Measurements from ENCODE around the gene ZNF700. TPM values are rescaled to one million over a fixed set of nuclear protein-coding genes. Genes with fewer than 3 reads are reported as not detected.
"Not testable (repeated sequence)": the region's sequence is repeated elsewhere in the genome, so short reads cannot be mapped to it uniquely, and the experiment has no call there.

The ZNF700 gene
- total RNA-seq, 4 donors from 2014 or later: 10.0 to 34.0 (median 14.9) TPM

GRCh38 chr19:11986754-11987153, 61.8 kb downstream of the ZNF700 start:
- H3K27ac ChIP-seq: no peak overlapping the region
- H3K4me3 ChIP-seq: no peak overlapping the region
- no peaks in the 10 kb centered on the region for H3K9me3 ChIP-seq
- H3K4me1 ChIP-seq: peaks cover 10% of the 10 kb centered on the region
- 90% methylated on average over 17 of the region's 17 CpGs for whole genome bisulfite sequencing
- no peaks in the 10 kb centered on the region for H3K27me3 ChIP-seq
- no peaks in the 10 kb centered on the region for H3K36me3 ChIP-seq
- no peak for TF ChIP-seq CTCF (IDR thresholded peaks at IDR 0.05)
- no peak for TF ChIP-seq POLR2A (IDR thresholded peaks at IDR 0.05)
- TF ChIP-seq EP300 (IDR thresholded peaks at IDR 0.05): no peak
- no peak for TF ChIP-seq POLR2AphosphoS5 (IDR thresholded peaks at IDR 0.05)
- no peak for DNase-seq (ENCODE audit: low spot score in 2 of 2)

- DNase-seq (ENCODE audit: low spot score in 2 of 2): peak; percentile 97 to 99
- under 1% methylated on average over 43 of the region's 54 CpGs for WGBS
- H3K4me3 ChIP-seq: peak overlapping the region; percentile 76
- peak overlapping the region; percentile 71 for H3K27ac ChIP-seq
- no peaks in the 10 kb centered on the region for H3K9me3 ChIP-seq
- no peaks in the 10 kb centered on the region for H3K36me3 ChIP-seq
- peaks cover 10% of the 10 kb centered on the region for H3K4me1 ChIP-seq
- H3K27me3 ChIP-seq: no peaks in the 10 kb centered on the region
- TF ChIP-seq CTCF (IDR thresholded peaks at IDR 0.05) (no peak), EP300 (IDR thresholded peaks at IDR 0.05) (no peak), POLR2A (IDR thresholded peaks at IDR 0.05) (peak in 1 of 2 donors; percentile 30), POLR2AphosphoS5 (IDR thresholded peaks at IDR 0.05) (peak in 1 of 3 donors; percentile 47)
Observed at GRCh38 chr19:11987405-11988281, 62.7 kb downstream of the ZNF700 start.

- H3K4me1 ChIP-seq: peaks cover 10% of the 10 kb centered on the region
- WGBS: 74% methylated on average over 9 of the region's 9 CpGs
- no peaks in the 10 kb centered on the region for H3K36me3 ChIP-seq
- no peak for TF ChIP-seq POLR2A (IDR thresholded peaks at IDR 0.05)
- TF ChIP-seq EP300 (IDR thresholded peaks at IDR 0.05): no peak
- TF ChIP-seq CTCF (IDR thresholded peaks at IDR 0.05): no peak
- TF ChIP-seq POLR2AphosphoS5 (IDR thresholded peaks at IDR 0.05): no peak
- no peak for DNase-seq (ENCODE audit: low spot score in 2 of 2)
- H3K9me3 ChIP-seq: no peaks in the 10 kb centered on the region
- no peak overlapping the region for H3K27ac ChIP-seq
- H3K27me3 ChIP-seq: no peaks in the 10 kb centered on the region
- peak overlapping the region; percentile 76 for H3K4me3 ChIP-seq
Observed at GRCh38 chr19:11989112-11989456, 64.2 kb downstream of the ZNF700 start.

- H3K9me3 ChIP-seq; H3K4me1 ChIP-seq; H3K27me3 ChIP-seq; H3K36me3 ChIP-seq; H3K27ac ChIP-seq; H3K4me3 ChIP-seq; DNase-seq (ENCODE audit: low spot score in 2 of 2): not testable (repeated sequence)
- 79% methylated on average over 4 of the region's 4 CpGs for WGBS
Observed at GRCh38 chr19:11991921-11992320, 67.0 kb downstream of the ZNF700 start.

- no peak for TF ChIP-seq EP300 (IDR thresholded peaks at IDR 0.05)
- no peak for TF ChIP-seq CTCF (IDR thresholded peaks at IDR 0.05)
- no peak for TF ChIP-seq POLR2AphosphoS5 (IDR thresholded peaks at IDR 0.05)
Observed at GRCh38 chr19:11995174-11995573, 70.3 kb downstream of the ZNF700 start.

More at GRCh38 chr19:11995174-11995573, 70.3 kb downstream of the ZNF700 start:
- Histone ChIP-seq H3K27ac (no peak overlapping the region), H3K27me3 (no peaks in the 10 kb centered on the region), H3K4me3 (no peak overlapping the region), H3K9me3 (no peaks in the 10 kb centered on the region), H3K36me3 (no peaks in the 10 kb centered on the region), H3K4me1 (no peaks in the 10 kb centered on the region)
- WGBS: 73% methylated on average over 1 of the region's 1 CpG
- DNase-seq (ENCODE audit: low spot score in 2 of 2): no peak

Other genes starting within 250 kb of the ZNF700 start
- 10 to 100 TPM in 2 of 4 donors, 1 to 10 TPM in 2; 6.8 to 12.3 (median 10.1) TPM for gene ZNF823, start 186.2 kb upstream of the ZNF700 start, total RNA-seq
- gene ZNF441, start 158.1 kb upstream of the ZNF700 start, total RNA-seq: 1 to 10 TPM; 1.7 to 7.5 (median 3.9) TPM
- gene ZNF491, start 126.6 kb upstream of the ZNF700 start, total RNA-seq: 1 to 10 TPM in 1 of 4 donors, under 1 TPM in 2, not detected in 1; 0.48 to 1.4 (median 0.59) TPM
- 10 to 100 TPM; 54.1 to 81.2 (median 62.7) TPM for gene ZNF440, start 110.8 kb upstream of the ZNF700 start, total RNA-seq
- gene ZNF439, start 76.4 kb upstream of the ZNF700 start, total RNA-seq: 1 to 10 TPM; 5.4 to 8.9 (median 7.1) TPM
- 1 to 10 TPM; 1.3 to 6.7 (median 4.4) TPM for gene ZNF69, start 37.3 kb upstream of the ZNF700 start, total RNA-seq
- gene ZNF763, start 39.9 kb downstream of the ZNF700 start, total RNA-seq: 1 to 10 TPM; 1.9 to 5.6 (median 3.8) TPM
- 10 to 100 TPM in 3 of 4 donors, 1 to 10 TPM in 1; 6.1 to 22.6 (median 10.4) TPM for gene ZNF433, start 110.6 kb downstream of the ZNF700 start, total RNA-seq
- 1 to 10 TPM in 2 of 4 donors, under 1 TPM in 1, not detected in 1; 0.34 to 1.3 (median 1.1) TPM for gene ZNF878, start 127.9 kb downstream of the ZNF700 start, total RNA-seq
- gene ZNF844, start 139.6 kb downstream of the ZNF700 start, total RNA-seq: 10 to 100 TPM; 11.5 to 18.1 (median 12.3) TPM
- gene ZNF20, start 215.2 kb downstream of the ZNF700 start, total RNA-seq: 1 to 10 TPM; 2.1 to 8.8 (median 3.9) TPM
- gene ZNF625, start 231.6 kb downstream of the ZNF700 start, total RNA-seq: 1 to 10 TPM; 2.4 to 5.1 (median 4.3) TPM
- gene ZNF136, start 238.0 kb downstream of the ZNF700 start, total RNA-seq: 10 to 100 TPM in 1 of 4 donors, 1 to 10 TPM in 3; 7.3 to 10.8 (median 8.4) TPM